ENCODE results near the gene BHLHE41.

DNA sequence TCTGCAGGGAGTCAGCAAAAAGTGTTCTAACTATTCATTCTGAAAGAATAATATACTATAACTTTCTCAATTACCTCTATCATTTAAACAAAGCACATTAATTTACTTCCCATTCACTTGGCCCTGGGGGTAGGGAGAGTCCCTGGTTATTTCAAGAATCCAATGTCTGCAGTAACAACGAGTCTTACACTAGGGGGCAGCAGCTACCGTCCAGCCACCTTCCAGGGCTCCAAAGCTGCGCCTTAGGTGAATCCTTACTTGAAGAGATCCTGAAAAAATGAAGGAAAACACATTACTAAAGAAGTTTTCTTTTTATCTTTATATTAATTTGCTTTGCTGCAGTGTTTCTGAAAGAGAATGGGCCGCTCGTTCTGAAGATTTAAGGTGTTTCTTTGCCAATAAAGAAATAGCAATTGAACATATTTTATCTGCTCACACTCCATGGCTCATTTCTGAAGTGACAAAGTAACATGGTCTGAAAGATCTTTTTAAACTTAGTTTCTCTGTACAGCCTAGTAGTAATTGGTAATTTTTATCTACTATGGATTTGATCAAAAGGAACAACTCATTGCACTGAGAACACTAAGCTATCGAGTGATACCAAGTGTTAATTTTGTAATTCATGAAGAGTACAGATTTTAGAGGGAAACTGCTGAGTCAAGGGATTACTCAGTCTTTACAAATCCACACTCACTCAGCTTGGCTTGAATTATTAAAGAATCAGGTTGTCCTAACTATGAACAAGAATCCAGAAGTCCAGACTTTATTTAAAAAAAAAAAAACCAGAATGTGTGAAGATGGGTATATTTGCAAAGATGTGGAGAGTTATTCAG, 27.6 kb downstream of the BHLHE41 start:
- TF ChIP-seq HMGN3 (IDR thresholded peaks at IDR 0.05; ENCODE audit: borderline replicate concordance, extremely low read depth, insufficient read length, low read depth, low read length) (no peak), CHD2 (IDR thresholded peaks at IDR 0.05; ENCODE audit: low read depth, low read length) (no peak), NR2C1 (IDR thresholded peaks at IDR 0.05) (no peak), NR2C1 (tag; IDR thresholded peaks at IDR 0.05) (no peak), SMC3 (conservative IDR thresholded peaks at IDR 0.05; ENCODE audit: insufficient read depth, low read depth, low read length) (peak; percentile 70), ZBTB5 (IDR thresholded peaks at IDR 0.05) (no peak), E2F6 (IDR thresholded peaks at IDR 0.05; ENCODE audit: borderline replicate concordance in 1 of 2, extremely low read depth in 1 of 2, insufficient read depth in 1 of 2, insufficient read length in 1 of 2, low read depth in 1 of 2, low read length in 1 of 2, poor library complexity in 1 of 2, severe bottlenecking in 1 of 2) (no peak), NONO (IDR thresholded peaks at IDR 0.05; ENCODE audit: low read depth in 2 of 2, low read length in 1 of 2) (no peak), ZNF354B (CRISPR knock-in tag; IDR thresholded peaks at IDR 0.05) (no peak), YY1 (IDR thresholded peaks at IDR 0.05; ENCODE audit: borderline replicate concordance in 1 of 3, control insufficient read depth in 1 of 3, extremely low read depth in 1 of 3, insufficient read depth in 3 of 3, insufficient read length in 1 of 3, insufficient replicate concordance in 2 of 3, low read depth in 1 of 3, low read length in 2 of 3) (no peak), ZNF384 (IDR thresholded peaks at IDR 0.05; ENCODE audit: low read depth, low read length) (no peak)
- TF ChIP-seq, protein P1, sequence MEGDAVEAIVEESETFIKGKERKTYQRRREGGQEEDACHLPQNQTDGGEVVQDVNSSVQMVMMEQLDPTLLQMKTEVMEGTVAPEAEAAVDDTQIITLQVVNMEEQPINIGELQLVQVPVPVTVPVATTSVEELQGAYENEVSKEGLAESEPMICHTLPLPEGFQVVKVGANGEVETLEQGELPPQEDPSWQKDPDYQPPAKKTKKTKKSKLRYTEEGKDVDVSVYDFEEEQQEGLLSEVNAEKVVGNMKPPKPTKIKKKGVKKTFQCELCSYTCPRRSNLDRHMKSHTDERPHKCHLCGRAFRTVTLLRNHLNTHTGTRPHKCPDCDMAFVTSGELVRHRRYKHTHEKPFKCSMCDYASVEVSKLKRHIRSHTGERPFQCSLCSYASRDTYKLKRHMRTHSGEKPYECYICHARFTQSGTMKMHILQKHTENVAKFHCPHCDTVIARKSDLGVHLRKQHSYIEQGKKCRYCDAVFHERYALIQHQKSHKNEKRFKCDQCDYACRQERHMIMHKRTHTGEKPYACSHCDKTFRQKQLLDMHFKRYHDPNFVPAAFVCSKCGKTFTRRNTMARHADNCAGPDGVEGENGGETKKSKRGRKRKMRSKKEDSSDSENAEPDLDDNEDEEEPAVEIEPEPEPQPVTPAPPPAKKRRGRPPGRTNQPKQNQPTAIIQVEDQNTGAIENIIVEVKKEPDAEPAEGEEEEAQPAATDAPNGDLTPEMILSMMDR (IDR thresholded peaks at IDR 0.05 in 2 of 3, conservative IDR thresholded peaks at IDR 0.05 in 1 of 3; ENCODE audit: insufficient read depth in 2 of 3, low read depth in 1 of 3, low read length in 3 of 3), result peak; percentile 77 to 89 (median 87)

Data from K562 (cell line).